Peyer's patch (tissue), 4 donors: ENCODE measurements around the gene CADM4.

ENCODE experiments used
- CTCF ChIP-seq, 6 experiments: fragments of 450-650 bp in 4 of 6; fragments of 200-600 bp in 2 of 6; sonication (generic) in 1 of 6; IDR thresholded peaks; one replicate each; pipeline ENCODE4 v1.5.1; 2017 to 2019; ENCODE audit warnings: antibody characterized with exemption in 6 of 6, mild to moderate bottlenecking in 3 of 6, moderate library complexity in 1 of 6
- POLR2A ChIP-seq, 2 donors: fragments of 450-650 bp; IDR thresholded peaks; one replicate each; pipeline ENCODE4 v1.5.1; 2017; ENCODE audit warnings: antibody characterized with exemption in 2 of 2, mild to moderate bottlenecking in 2 of 2, moderate library complexity in 2 of 2

DNA sequence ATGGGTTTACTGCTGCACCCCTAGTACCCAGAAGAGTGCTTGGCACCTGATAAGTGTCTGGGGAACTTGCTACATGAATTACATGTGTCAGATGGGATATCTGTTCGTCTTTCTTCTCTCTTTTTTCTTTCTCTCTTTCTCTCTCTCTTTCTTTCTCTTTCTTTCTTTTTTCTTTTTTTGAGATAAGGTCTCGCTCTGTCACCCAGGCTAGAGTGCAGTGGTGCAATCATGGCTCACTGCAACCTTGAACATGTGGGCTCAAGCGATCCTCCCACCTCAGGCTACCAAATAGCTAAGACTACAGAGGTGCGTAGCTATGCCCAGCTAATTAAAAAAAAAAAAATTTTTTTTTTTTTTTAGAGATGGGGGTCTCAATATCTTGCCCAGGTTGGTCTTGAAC, 6.1 kb downstream of the CADM4 start:
- TF ChIP-seq CTCF (IDR thresholded peaks at IDR 0.05): no peak
- TF ChIP-seq POLR2A (IDR thresholded peaks at IDR 0.05): no peak
